ENCODE data around the gene PLA2G2C.

DNA sequence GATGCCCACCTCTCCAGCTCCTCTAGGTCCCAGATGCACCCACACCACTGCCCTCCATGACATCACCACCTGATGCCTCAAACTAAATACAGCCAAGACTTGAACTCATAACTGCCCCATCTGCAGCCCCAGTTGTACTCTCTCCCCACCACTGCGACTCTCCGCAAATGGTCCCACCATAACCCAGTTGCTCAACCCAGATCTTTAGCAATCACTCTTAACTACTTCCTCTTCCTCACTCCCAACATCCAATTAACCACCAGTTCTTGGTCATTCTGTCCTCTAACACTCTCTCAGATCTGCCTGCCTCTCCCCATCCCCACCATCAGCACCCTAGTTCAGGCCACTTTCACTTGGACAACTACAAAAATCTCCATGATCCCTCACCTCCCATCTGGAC is 36.8 kb upstream of the PLA2G2C start:
- TF ChIP-seq POLR2AphosphoS5 (IDR thresholded peaks at IDR 0.05) (no peak), EP300 (IDR thresholded peaks at IDR 0.05) (no peak)
